ENCODE data around the gene PXYLP1.
"Not testable (repeated sequence)": the region's sequence is repeated elsewhere in the genome, so short reads cannot be mapped to it uniquely, and the experiment has no call there.

Gene PXYLP1

GRCh38 chr3:141231101-141231951 lies at the start of gene PXYLP1:
Gene PXYLP1, plus strand, starts transcription at chr3:141231825. Its CDS starts 28,351 bp downstream, at chr3:141260176.
- FAIRE-seq = peak; percentile 53
- peak; percentile 93 for DNase-seq (ENCODE audit: low spot score)

GRCh38 chr3:141183606-141184005 lies 48.0 kb upstream of the PXYLP1 start:
- no peak for FAIRE-seq
- DNase-seq (ENCODE audit: low spot score) = no peak

GRCh38 chr3:141184430-141184829 lies 47.2 kb upstream of the PXYLP1 start:
- DNase-seq (ENCODE audit: low spot score) (no peak), FAIRE-seq (no peak)

GRCh38 chr3:141191097-141191749 lies 40.4 kb upstream of the PXYLP1 start:
- FAIRE-seq (peak; percentile 55), DNase-seq (ENCODE audit: low spot score) (peak; percentile 14)

GRCh38 chr3:141192345-141192744 lies 39.3 kb upstream of the PXYLP1 start:
- FAIRE-seq (peak; percentile 95), DNase-seq (ENCODE audit: low spot score) (peak; percentile 79)

GRCh38 chr3:141193066-141193830 lies 38.4 kb upstream of the PXYLP1 start:
- no peak for FAIRE-seq
- no peak for DNase-seq (ENCODE audit: low spot score)

GRCh38 chr3:141201122-141201521 lies 30.5 kb upstream of the PXYLP1 start:
- no peak for FAIRE-seq

GRCh38 chr3:141202682-141203081 lies 28.9 kb upstream of the PXYLP1 start:
- FAIRE-seq = no peak
- DNase-seq (ENCODE audit: low spot score) = no peak

More at GRCh38 chr3:141201122-141201521, 30.5 kb upstream of the PXYLP1 start:
- no peak for DNase-seq (ENCODE audit: low spot score)

- no peak for DNase-seq (ENCODE audit: low spot score)
- FAIRE-seq = no peak
These were observed 27.8 kb upstream of the PXYLP1 start for GRCh38 chr3:141203866-141204265.

GRCh38 chr3:141204343-141204742 lies 27.3 kb upstream of the PXYLP1 start:
- no peak for DNase-seq (ENCODE audit: low spot score)
- FAIRE-seq = no peak

- not testable (repeated sequence) for FAIRE-seq; DNase-seq (ENCODE audit: low spot score)
These were observed 20.3 kb upstream of the PXYLP1 start for GRCh38 chr3:141211306-141211705.

- FAIRE-seq (no peak), DNase-seq (ENCODE audit: low spot score) (no peak)
These were observed 19.5 kb upstream of the PXYLP1 start for GRCh38 chr3:141212101-141212500.

GRCh38 chr3:141212555-141212954 lies 19.1 kb upstream of the PXYLP1 start:
- no peak for DNase-seq (ENCODE audit: low spot score)
- FAIRE-seq = no peak

- FAIRE-seq = no peak
- DNase-seq (ENCODE audit: low spot score) = no peak
These were observed 14.7 kb upstream of the PXYLP1 start for GRCh38 chr3:141216975-141217374.

GRCh38 chr3:141217389-141217788 lies 14.2 kb upstream of the PXYLP1 start:
- no peak for DNase-seq (ENCODE audit: low spot score)
- no peak for FAIRE-seq

GRCh38 chr3:141218162-141218835 lies 13.3 kb upstream of the PXYLP1 start:
- no peak for FAIRE-seq
- no peak for DNase-seq (ENCODE audit: low spot score)

- DNase-seq (ENCODE audit: low spot score) (no peak), FAIRE-seq (no peak)
These were observed 12.7 kb upstream of the PXYLP1 start for GRCh38 chr3:141218926-141219325.

- FAIRE-seq (no peak), DNase-seq (ENCODE audit: low spot score) (no peak)
These were observed 7.9 kb upstream of the PXYLP1 start for GRCh38 chr3:141223673-141224166.

GRCh38 chr3:141225939-141226338 lies 5.7 kb upstream of the PXYLP1 start:
- FAIRE-seq (no peak), DNase-seq (ENCODE audit: low spot score) (no peak)

GRCh38 chr3:141227216-141227615 lies 4.4 kb upstream of the PXYLP1 start:
- DNase-seq (ENCODE audit: low spot score) (no peak), FAIRE-seq (no peak)

- no peak for DNase-seq (ENCODE audit: low spot score)
These were observed 3.9 kb upstream of the PXYLP1 start for GRCh38 chr3:141227752-141228151.

More at GRCh38 chr3:141227752-141228151, 3.9 kb upstream of the PXYLP1 start:
- no peak for FAIRE-seq
